Measurements from ENCODE around the gene JMJD6. TPM values are rescaled to one million over a fixed set of nuclear protein-coding genes. Genes with fewer than 3 reads are reported as not detected.

The JMJD6 gene
- total and polyA plus RNA-seq, 2 donors from 2014 or later, result 23.6 to 34.3 TPM

- no peak for DNase-seq
- Histone ChIP-seq H3K4me3 (ENCODE audit: low read length in 3 of 3) (no peak overlapping the region), H3K27me3 (ENCODE audit: control insufficient read depth, insufficient read depth, low read length) (no peaks in the 10 kb centered on the region), H3K4me1 (ENCODE audit: control insufficient read depth in 2 of 3, insufficient read depth in 2 of 3, low read depth in 1 of 3, low read length in 3 of 3) (peaks cover 0 to 4% (median 0%) of the 10 kb centered on the region in 3 donors), H3K9ac (ENCODE audit: low read length in 3 of 3) (no peak overlapping the region), H3K36me3 (ENCODE audit: control insufficient read depth in 2 of 3, insufficient read depth in 3 of 3, low read length in 3 of 3) (no peaks in the 10 kb centered on the region), H3K9me3 (ENCODE audit: control insufficient read depth in 2 of 3, insufficient read depth in 1 of 3, low read length in 3 of 3) (no peaks in the 10 kb centered on the region), H3K27ac (ENCODE audit: low read depth in 2 of 2, low read length in 2 of 2) (peak overlapping the region in 1 of 2 donors; percentile 16)
- intact Hi-C loops (cut with DNase I), result no loop called here
- FAIRE-seq, result no peak
- no peak for TF ChIP-seq CTCF (IDR thresholded peaks at IDR 0.05; ENCODE audit: borderline replicate concordance, extremely low read depth, insufficient read depth)
Observed at GRCh38 chr17:76688165-76688622, 38.2 kb downstream of the JMJD6 start.

- no peaks in the 10 kb centered on the region for H3K9me3 ChIP-seq (ENCODE audit: control insufficient read depth in 2 of 3, insufficient read depth in 1 of 3, low read length in 3 of 3)
- intact Hi-C loops (cut with DNase I), result no loop called here
- H3K27ac ChIP-seq (ENCODE audit: low read depth in 2 of 2, low read length in 2 of 2), result no peak overlapping the region
- H3K9ac ChIP-seq (ENCODE audit: low read length in 3 of 3), result no peak overlapping the region
- H3K36me3 ChIP-seq (ENCODE audit: control insufficient read depth in 2 of 3, insufficient read depth in 3 of 3, low read length in 3 of 3), result peaks cover 0 to 2% (median 0%) of the 10 kb centered on the region in 3 donors
- H3K27me3 ChIP-seq (ENCODE audit: control insufficient read depth, insufficient read depth, low read length), result no peaks in the 10 kb centered on the region
- H3K4me1 ChIP-seq (ENCODE audit: control insufficient read depth in 2 of 3, insufficient read depth in 2 of 3, low read depth in 1 of 3, low read length in 3 of 3), result peaks cover 0 to 4% (median 0%) of the 10 kb centered on the region in 3 donors
- DNase-seq, result no peak
- no peak overlapping the region for H3K4me3 ChIP-seq (ENCODE audit: low read length in 3 of 3)
- no peak for FAIRE-seq
- TF ChIP-seq CTCF (IDR thresholded peaks at IDR 0.05; ENCODE audit: borderline replicate concordance, extremely low read depth, insufficient read depth), result no peak
Observed at GRCh38 chr17:76687298-76688164, 38.9 kb downstream of the JMJD6 start.

- Histone ChIP-seq H3K27ac (ENCODE audit: low read depth in 2 of 2, low read length in 2 of 2) (no peak overlapping the region), H3K4me3 (ENCODE audit: low read length in 3 of 3) (no peak overlapping the region), H3K36me3 (ENCODE audit: control insufficient read depth in 2 of 3, insufficient read depth in 3 of 3, low read length in 3 of 3) (peaks cover 0 to 7% (median 0%) of the 10 kb centered on the region in 3 donors), H3K4me1 (ENCODE audit: control insufficient read depth in 2 of 3, insufficient read depth in 2 of 3, low read depth in 1 of 3, low read length in 3 of 3) (peaks cover 0 to 4% (median 0%) of the 10 kb centered on the region in 3 donors), H3K27me3 (ENCODE audit: control insufficient read depth, insufficient read depth, low read length) (no peaks in the 10 kb centered on the region), H3K9me3 (ENCODE audit: control insufficient read depth in 2 of 3, insufficient read depth in 1 of 3, low read length in 3 of 3) (no peaks in the 10 kb centered on the region), H3K9ac (ENCODE audit: low read length in 3 of 3) (no peak overlapping the region)
- peak; percentile 72 to 95 (median 87) for DNase-seq
- intact Hi-C loops (cut with DNase I), result no loop called here
- FAIRE-seq, result no peak
- no peak for TF ChIP-seq CTCF (IDR thresholded peaks at IDR 0.05; ENCODE audit: borderline replicate concordance, extremely low read depth, insufficient read depth)
Observed at GRCh38 chr17:76686538-76687297, 39.7 kb downstream of the JMJD6 start.
